ENCODE data around the gene C14orf93. TPM values are rescaled to one million over a fixed set of nuclear protein-coding genes. Genes with fewer than 3 reads are reported as not detected.

C14orf93 gene
- total and polyA plus RNA-seq, 9 of the 15 experiments (the other 6 are each of a cell fraction or from before 2014, with no cell fraction given), result 2.2 to 22.4 (median 16.1) TPM

DNA sequence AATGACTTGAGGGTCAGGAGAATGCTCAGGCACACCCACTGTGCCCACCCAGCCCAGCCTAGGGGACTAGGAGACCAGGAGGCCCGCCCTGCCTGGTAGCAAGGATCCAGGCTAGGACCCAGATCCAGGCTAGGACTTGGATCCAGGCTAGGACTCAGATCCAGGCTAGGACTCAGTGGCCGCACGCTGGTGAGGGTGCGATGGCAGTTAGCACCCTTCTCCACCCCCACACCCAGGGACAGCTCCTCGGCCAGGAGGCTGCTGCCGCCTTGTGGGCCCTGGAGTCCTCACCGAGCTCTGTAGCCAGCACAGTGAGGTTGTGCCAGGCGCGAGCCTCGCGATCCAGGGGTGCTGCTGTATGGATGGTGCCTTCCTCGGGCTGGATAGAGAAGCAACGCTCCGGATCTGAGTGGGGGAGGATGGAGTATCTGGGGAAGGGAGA is 42.3 kb upstream of the C14orf93 start:
- no TSS peak for BruUV-seq (replicated peaks)
- H3K27me3 ChIP-seq (ENCODE audit: control insufficient read depth in 2 of 2, insufficient read depth in 2 of 2, low read length in 2 of 2), result no peaks in the 10 kb centered on the region
- ChIA-PET CTCF (ENCODE audit: low intra/inter-chr PET ratio) (interaction anchor here (1.8 to 9.2 kb wide), 3 partner anchors 57 to 78 kb away, joined by 11 to 141 read pairs (median 45); no protein-coding TSS in a partner anchor), POLR2A (interaction anchor here (0.6 to 1.5 kb wide), 3 partner anchors 68 to 118 kb away, joined by 3 to 5 read pairs (median 3); no protein-coding TSS in a partner anchor)
- peak; percentile 60 for ATAC-seq
- DNase-seq (ENCODE audit: extremely low read depth in 1 of 4, low spot score in 3 of 4), result peak; percentile 38 to 60 (median 53)
- peak; percentile 19 for FAIRE-seq
- in situ Hi-C loops (cut with MboI), result loop anchor here (5.0 kb wide), 1 partner anchor 75 kb away; no protein-coding TSS in a partner anchor
- H4K20me1 ChIP-seq (replicated peaks; ENCODE audit: control insufficient read depth, insufficient read depth, low read length), result no peaks in the 10 kb centered on the region
- peaks cover 5% of the 10 kb centered on the region; the same call in 1 of the 3 replicates for H3K36me3 ChIP-seq (ENCODE audit: control insufficient read depth, insufficient read depth, low read length)
- H3K4me2 ChIP-seq (ENCODE audit: insufficient read depth, low read length), result no peak overlapping the region
- H3K9me3 ChIP-seq (replicated peaks; ENCODE audit: control insufficient read depth, insufficient read depth, low read depth, low read length), result no peaks in the 10 kb centered on the region
- H3K9me1 ChIP-seq (ENCODE audit: control insufficient read depth, insufficient read depth, low read length), result no peaks in the 10 kb centered on the region
- WGBS (ENCODE audit: insufficient coverage, low coverage, missing lambda C conversion rate), result 48% methylated on average over 7 of the region's 14 CpGs
- intact Hi-C loops (cut with micrococcal nuclease), result loop anchor here (1.0 kb wide), 1 partner anchor 58 kb away; no protein-coding TSS in a partner anchor
- H3K4me1 ChIP-seq (replicated peaks in 1 of 2; ENCODE audit: control insufficient read depth in 2 of 2, insufficient read depth in 2 of 2, low read length in 2 of 2), result peaks cover 11 to 39% of the 10 kb centered on the region in 2 experiments
- no peak overlapping the region for H2AFZ ChIP-seq (ENCODE audit: low read depth, low read length)
- no peak overlapping the region for H3K27ac ChIP-seq (ENCODE audit: extremely low read depth, low read depth, low read length)
- peak overlapping the region in 1 of 2 experiments; percentile 57; a peak in 1 of 4 replicates for H3K9ac ChIP-seq (ENCODE audit: insufficient read depth in 1 of 2, low read depth in 2 of 2, low read length in 2 of 2)
- no peak overlapping the region for H3K4me3 ChIP-seq
- no peaks in the 10 kb centered on the region; the same call in 2 of the 3 replicates for H3K79me2 ChIP-seq (ENCODE audit: control insufficient read depth, insufficient read depth, low read length)
- TF ChIP-seq RB1 (IDR thresholded peaks at IDR 0.05; ENCODE audit: low read depth), result peak; percentile 60; the same call in 1 of the 2 replicates
- 0 out of 2 replicates have a peak, but pooled peaks have one; percentile 17 for TF ChIP-seq CREM (IDR thresholded peaks at IDR 0.05; ENCODE audit: low read depth)
- TF ChIP-seq, protein P1, sequence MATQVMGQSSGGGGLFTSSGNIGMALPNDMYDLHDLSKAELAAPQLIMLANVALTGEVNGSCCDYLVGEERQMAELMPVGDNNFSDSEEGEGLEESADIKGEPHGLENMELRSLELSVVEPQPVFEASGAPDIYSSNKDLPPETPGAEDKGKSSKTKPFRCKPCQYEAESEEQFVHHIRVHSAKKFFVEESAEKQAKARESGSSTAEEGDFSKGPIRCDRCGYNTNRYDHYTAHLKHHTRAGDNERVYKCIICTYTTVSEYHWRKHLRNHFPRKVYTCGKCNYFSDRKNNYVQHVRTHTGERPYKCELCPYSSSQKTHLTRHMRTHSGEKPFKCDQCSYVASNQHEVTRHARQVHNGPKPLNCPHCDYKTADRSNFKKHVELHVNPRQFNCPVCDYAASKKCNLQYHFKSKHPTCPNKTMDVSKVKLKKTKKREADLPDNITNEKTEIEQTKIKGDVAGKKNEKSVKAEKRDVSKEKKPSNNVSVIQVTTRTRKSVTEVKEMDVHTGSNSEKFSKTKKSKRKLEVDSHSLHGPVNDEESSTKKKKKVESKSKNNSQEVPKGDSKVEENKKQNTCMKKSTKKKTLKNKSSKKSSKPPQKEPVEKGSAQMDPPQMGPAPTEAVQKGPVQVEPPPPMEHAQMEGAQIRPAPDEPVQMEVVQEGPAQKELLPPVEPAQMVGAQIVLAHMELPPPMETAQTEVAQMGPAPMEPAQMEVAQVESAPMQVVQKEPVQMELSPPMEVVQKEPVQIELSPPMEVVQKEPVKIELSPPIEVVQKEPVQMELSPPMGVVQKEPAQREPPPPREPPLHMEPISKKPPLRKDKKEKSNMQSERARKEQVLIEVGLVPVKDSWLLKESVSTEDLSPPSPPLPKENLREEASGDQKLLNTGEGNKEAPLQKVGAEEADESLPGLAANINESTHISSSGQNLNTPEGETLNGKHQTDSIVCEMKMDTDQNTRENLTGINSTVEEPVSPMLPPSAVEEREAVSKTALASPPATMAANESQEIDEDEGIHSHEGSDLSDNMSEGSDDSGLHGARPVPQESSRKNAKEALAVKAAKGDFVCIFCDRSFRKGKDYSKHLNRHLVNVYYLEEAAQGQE (IDR thresholded peaks at IDR 0.05; ENCODE audit: borderline replicate concordance), result peak; percentile 87
- TF ChIP-seq, protein P1 (CRISPR knock-in tag; IDR thresholded peaks at IDR 0.05; ENCODE audit: low read depth), result no peak
- TF ChIP-seq POLR3G (IDR thresholded peaks at IDR 0.05; ENCODE audit: extremely low read depth, insufficient read length, insufficient replicate concordance), result no peak
- peak; percentile 72 for TF ChIP-seq EGR1 (conservative IDR thresholded peaks at IDR 0.05)
- peak; percentile 69; the same call in 1 of the 2 replicates for TF ChIP-seq CC2D1A (IDR thresholded peaks at IDR 0.05)
- TF ChIP-seq PTRF (tag; IDR thresholded peaks at IDR 0.05), result no peak
- TF ChIP-seq, protein P2, sequence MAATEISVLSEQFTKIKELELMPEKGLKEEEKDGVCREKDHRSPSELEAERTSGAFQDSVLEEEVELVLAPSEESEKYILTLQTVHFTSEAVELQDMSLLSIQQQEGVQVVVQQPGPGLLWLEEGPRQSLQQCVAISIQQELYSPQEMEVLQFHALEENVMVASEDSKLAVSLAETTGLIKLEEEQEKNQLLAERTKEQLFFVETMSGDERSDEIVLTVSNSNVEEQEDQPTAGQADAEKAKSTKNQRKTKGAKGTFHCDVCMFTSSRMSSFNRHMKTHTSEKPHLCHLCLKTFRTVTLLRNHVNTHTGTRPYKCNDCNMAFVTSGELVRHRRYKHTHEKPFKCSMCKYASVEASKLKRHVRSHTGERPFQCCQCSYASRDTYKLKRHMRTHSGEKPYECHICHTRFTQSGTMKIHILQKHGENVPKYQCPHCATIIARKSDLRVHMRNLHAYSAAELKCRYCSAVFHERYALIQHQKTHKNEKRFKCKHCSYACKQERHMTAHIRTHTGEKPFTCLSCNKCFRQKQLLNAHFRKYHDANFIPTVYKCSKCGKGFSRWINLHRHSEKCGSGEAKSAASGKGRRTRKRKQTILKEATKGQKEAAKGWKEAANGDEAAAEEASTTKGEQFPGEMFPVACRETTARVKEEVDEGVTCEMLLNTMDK (IDR thresholded peaks at IDR 0.05; ENCODE audit: borderline replicate concordance, insufficient read depth, low read depth, low read length, poor library complexity, severe bottlenecking), result peak; percentile 18
- peak; percentile 61; the same call in 1 of the 2 replicates for TF ChIP-seq ARID2 (IDR thresholded peaks at IDR 0.05)
- TF ChIP-seq ZBTB7A (IDR thresholded peaks at IDR 0.05; ENCODE audit: borderline replicate concordance, control insufficient read depth, low read depth, low read length), result no peak
- no peak for TF ChIP-seq KLF6 (CRISPR knock-in tag; IDR thresholded peaks at IDR 0.05; ENCODE audit: borderline replicate concordance)
